Parietal lobe (tissue), 2 donors: ENCODE data around the gene IL4I1. TPM values are rescaled to one million over a fixed set of nuclear protein-coding genes. Genes with fewer than 3 reads are reported as not detected.

Experiments
- small RNA-seq: library from RNA; depleted of rRNA; stranded (forward); fragments of <200 nt; gene quantifications from one replicate; pipeline ENCODE3, GENCODE V24; 2014; ENCODE audit warnings: low replicate concordance
- total RNA-seq: library from RNA; depleted of rRNA; stranded (reverse); fragments of >200 nt; gene quantifications from one replicate; pipeline ENCODE4 v1.2.3, GENCODE V29; 2014

Gene IL4I1
- total RNA-seq: not detected

DNA sequence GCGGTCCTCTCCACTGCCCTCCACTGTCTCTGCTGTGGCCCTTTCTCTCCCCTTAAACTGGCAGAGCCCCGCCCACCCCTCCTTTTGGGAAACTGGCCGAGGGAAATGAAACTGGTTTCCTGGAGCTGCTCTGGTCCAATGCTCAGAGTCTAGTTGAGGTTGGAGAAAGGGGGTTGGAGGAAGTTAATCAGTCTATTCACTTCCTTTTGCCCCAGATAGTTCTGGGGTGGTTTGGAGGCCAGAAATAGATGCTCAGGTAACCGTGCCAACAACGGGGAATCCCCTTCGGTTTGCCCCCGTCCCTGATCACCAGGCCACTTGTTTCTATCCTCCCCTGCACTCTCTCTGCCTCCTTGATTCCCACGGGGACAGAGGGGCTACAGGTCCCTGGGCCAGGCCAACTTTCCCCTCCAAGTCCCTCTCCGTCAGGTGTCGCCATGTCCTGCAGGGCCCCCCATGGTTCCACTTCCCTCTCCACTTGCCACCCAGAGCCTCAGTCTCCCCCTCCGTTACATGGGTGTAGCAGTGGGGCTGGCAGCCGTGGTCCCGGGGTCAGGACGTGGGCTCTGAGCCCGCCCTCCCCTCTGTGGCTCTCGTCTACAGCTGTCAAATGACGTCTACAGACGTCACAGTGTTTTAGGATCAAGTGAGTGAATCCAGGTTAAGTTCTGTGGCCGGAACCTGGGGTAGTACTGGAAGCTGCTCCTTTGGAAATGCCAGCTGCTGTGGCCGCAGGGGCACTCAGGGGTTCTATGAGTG, at the start of gene IL4I1:
Gene IL4I1 (minus strand): TSS at position 25 of the 759 bp plus-strand sequence. CDS start 727 bp downstream, outside the sequence.

GRCh38 chr19:49929121-49929610, 32.5 kb upstream of the IL4I1 start, which contains the start of the genes ATF5 and NUP62:
Gene ATF5 (plus strand): TSS chr19:49929205. CDS start chr19:49930851, 1,646 bp downstream.
Gene NUP62 (minus strand): TSS chr19:49929504. CDS start chr19:49909807, 19,697 bp downstream.

DNA sequence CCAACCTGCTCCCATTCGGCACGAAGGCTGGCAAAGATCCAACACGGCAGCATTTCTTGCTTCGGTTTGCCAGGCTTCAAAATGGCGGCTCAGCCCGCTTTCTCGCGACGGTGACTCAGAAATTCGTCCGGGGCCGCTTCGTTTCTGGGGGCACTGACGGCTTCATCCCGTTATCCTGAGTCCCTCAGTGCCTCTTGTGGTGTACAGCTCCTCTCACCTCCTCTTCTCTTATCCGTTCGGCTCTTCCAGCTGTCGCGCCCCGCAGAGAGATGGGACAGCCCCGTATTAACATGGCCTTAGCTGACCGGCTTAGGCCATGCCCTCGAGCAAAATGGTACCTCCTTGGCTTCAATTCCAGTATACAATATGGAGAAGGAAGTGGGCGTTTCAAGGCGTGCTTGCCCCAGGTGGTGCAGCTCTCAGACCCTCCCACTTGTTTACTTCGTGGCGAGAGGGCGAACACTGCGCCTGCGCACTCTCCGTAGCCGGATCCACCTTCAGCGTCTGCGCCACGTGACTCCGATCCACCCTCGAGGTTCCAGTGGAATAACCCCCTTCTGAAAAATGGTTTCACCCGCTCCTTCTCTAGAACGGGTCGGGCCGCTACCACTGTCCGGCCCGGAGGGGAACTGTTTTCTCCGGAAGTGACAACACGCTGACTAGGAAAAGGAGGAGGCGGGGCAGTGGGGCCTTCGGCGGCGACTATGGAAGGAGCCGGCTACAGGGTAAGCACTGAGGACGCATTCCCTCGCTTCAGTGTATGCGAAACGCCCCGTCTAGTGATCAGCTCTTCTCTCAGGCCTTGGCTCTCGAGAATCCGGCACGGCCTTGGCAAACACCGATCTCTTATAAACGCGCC, 19.4 kb downstream of the IL4I1 start, which contains the start of the genes AKT1S1 and TBC1D17:
Gene AKT1S1 (minus strand): TSS at position 336 of the 859 bp plus-strand sequence. CDS start 4,060 bp downstream, outside the sequence.
Gene TBC1D17 (plus strand): TSS at position 683 of the 859 bp plus-strand sequence. CDS start 22 bp downstream, at position 705.

DNA sequence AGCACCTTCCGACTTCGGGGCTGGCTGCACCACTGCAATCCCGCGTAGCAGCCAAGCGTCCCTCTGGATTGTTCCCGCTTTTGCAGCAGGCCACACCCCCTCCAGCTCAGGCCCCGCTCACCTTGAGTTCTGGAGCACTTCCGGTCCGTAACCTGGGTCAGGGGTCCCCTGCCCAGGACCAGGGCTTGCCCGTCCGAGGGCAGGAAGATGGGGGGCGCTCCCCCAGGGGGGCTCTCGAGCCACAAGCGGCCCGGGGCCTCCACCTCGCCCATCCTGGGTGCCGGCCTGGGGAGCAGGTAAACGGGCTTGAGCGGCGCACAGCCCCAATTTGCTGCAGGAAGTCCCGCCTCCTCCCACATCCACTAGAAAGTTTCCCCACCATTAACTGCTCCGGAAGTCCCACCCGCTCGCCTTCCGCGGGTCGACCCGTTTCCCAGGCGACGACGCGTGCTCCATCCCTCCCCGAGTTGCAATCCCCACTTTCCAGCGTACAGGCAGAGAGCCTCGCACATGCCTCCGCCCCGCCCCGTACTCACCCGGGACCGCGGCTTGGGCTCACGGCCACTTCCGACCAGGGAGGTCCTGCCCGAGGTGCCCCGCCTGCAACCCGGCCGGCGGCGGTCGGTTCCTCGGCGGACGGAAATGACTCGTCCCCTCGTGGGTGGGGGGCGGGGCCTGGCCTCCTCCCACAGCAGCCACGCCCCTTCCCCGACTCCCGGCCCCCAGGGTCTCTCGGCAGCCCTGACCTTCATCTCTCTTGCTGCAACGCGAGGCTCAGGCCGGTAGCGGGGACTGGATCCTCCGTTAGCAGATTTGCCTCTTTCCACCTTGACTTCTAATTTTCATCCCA, 29.5 kb downstream of the IL4I1 start, which contains the start of gene PNKP:
Gene PNKP (minus strand): TSS at position 644 of the 850 bp plus-strand sequence. CDS start 372 bp downstream, at position 272.

GRCh38 chr19:49850487-49851342, 46.0 kb downstream of the IL4I1 start, which contains the start of gene PTOV1:
Gene PTOV1 (plus strand): TSS chr19:49851159.

Small RNA genes lying within 50 kb of the gene (small RNA-seq; reads per million reads assigned to genes)
- not detected for gene MIR4749

Other genes starting within 250 kb of the IL4I1 start
- gene IRF3, start 231.0 kb downstream of the IL4I1 start, total RNA-seq: 11.3 TPM
- gene BCL2L12, start 231.0 kb downstream of the IL4I1 start, total RNA-seq: not detected
- 243 TPM for gene PRMT1, start 219.6 kb downstream of the IL4I1 start, total RNA-seq
- gene ADM5, start 207.3 kb downstream of the IL4I1 start, total RNA-seq: 1.9 TPM
- gene CPT1C, start 205.8 kb downstream of the IL4I1 start, total RNA-seq: 58.5 TPM
- not detected for gene TSKS, start 133.6 kb downstream of the IL4I1 start, total RNA-seq
- 70.7 TPM for gene AP2A1, start 129.9 kb downstream of the IL4I1 start, total RNA-seq
- 20.0 TPM for gene FUZ, start 83.6 kb downstream of the IL4I1 start, total RNA-seq
- gene MED25, start 78.6 kb downstream of the IL4I1 start, total RNA-seq: 31.3 TPM
- gene PTOV1, start 45.7 kb downstream of the IL4I1 start, total RNA-seq: 183 TPM
- 51.0 TPM for gene PNKP, start 29.3 kb downstream of the IL4I1 start, total RNA-seq
- gene AKT1S1, start 19.5 kb downstream of the IL4I1 start, total RNA-seq: 5.9 TPM
- gene TBC1D17, start 19.2 kb downstream of the IL4I1 start, total RNA-seq: 14.4 TPM
- gene ATF5, start 32.3 kb upstream of the IL4I1 start, total RNA-seq: 9.1 TPM
- 26.0 TPM for gene NUP62, start 32.6 kb upstream of the IL4I1 start, total RNA-seq
- gene SIGLEC11, start 64.3 kb upstream of the IL4I1 start, total RNA-seq: not detected
- gene VRK3, start 128.5 kb upstream of the IL4I1 start, total RNA-seq: 36.3 TPM
- gene ZNF473, start 129.1 kb upstream of the IL4I1 start, total RNA-seq: 16.0 TPM